GM19463 (cell line): ENCODE data around the gene CFAP54.
"Not testable (repeated sequence)": the region's sequence is repeated elsewhere in the genome, so short reads cannot be mapped to it uniquely, and the experiment has no call there.

Experiments
- ATAC-seq: cut with Tn5 transposase; IDR thresholded peaks from one replicate; pipeline ENCODE4 v1.9.1; 2021; ENCODE audit warnings: mild to moderate bottlenecking, moderate library complexity; ENCODE audit not compliant: unreplicated experiment

CFAP54 gene

GRCh38 chr12:96472384-96472783 is 17.0 kb upstream of the CFAP54 start:
- ATAC-seq = no peak

GRCh38 chr12:96473394-96474093 is 15.8 kb upstream of the CFAP54 start:
- ATAC-seq = no peak

GRCh38 chr12:96474206-96474605 is 15.2 kb upstream of the CFAP54 start:
- ATAC-seq = no peak

GRCh38 chr12:96478011-96478410 is 11.4 kb upstream of the CFAP54 start:
- no peak for ATAC-seq

- no peak for ATAC-seq
Observed at GRCh38 chr12:96482086-96482485, 7.3 kb upstream of the CFAP54 start.

- no peak for ATAC-seq
Observed at GRCh38 chr12:96483116-96483515, 6.3 kb upstream of the CFAP54 start.

- ATAC-seq = no peak
Observed at GRCh38 chr12:96486751-96487613, 2.4 kb upstream of the CFAP54 start.

- no peak for ATAC-seq
Observed at GRCh38 chr12:96487634-96488033, 1.7 kb upstream of the CFAP54 start.

GRCh38 chr12:96493106-96493505 is 3.7 kb downstream of the CFAP54 start:
- ATAC-seq = no peak

GRCh38 chr12:96494154-96494553 is 4.8 kb downstream of the CFAP54 start:
- not testable (repeated sequence) for ATAC-seq

- no peak for ATAC-seq
Observed at GRCh38 chr12:96495155-96495554, 5.8 kb downstream of the CFAP54 start.

GRCh38 chr12:96495841-96496545 is 6.6 kb downstream of the CFAP54 start:
- no peak for ATAC-seq

GRCh38 chr12:96496944-96497343 is 7.6 kb downstream of the CFAP54 start:
- no peak for ATAC-seq

- no peak for ATAC-seq
Observed at GRCh38 chr12:96497855-96498254, 8.5 kb downstream of the CFAP54 start.

GRCh38 chr12:96500693-96501092 is 11.3 kb downstream of the CFAP54 start:
- no peak for ATAC-seq

- peak; percentile 78 for ATAC-seq
Observed at GRCh38 chr12:96501133-96501761, 11.9 kb downstream of the CFAP54 start.

- no peak for ATAC-seq
Observed at GRCh38 chr12:96501908-96502307, 12.5 kb downstream of the CFAP54 start.

GRCh38 chr12:96502477-96502876 is 13.1 kb downstream of the CFAP54 start:
- peak; percentile 74 for ATAC-seq

- ATAC-seq = no peak
Observed at GRCh38 chr12:96502949-96503532, 13.7 kb downstream of the CFAP54 start.

GRCh38 chr12:96503976-96504375 is 14.6 kb downstream of the CFAP54 start:
- ATAC-seq = no peak

- ATAC-seq = no peak
Observed at GRCh38 chr12:96506776-96507175, 17.4 kb downstream of the CFAP54 start.
